Activated T-helper 1 cell treated with anti-CD3 and anti-CD28 coated beads, Interleukin-12 subunit alpha, Interleukin-12 subunit beta, Interleukin-2, Interleukin-4 antibody, amounts not matched to agents 30 ng/mL and 10 ng/mL and 1 ng/mL, durations not matched to agents 14 hours and 24 hours and 36 hours (primary cell): Measurements from ENCODE around the gene HIGD1C. TPM values are rescaled to one million over a fixed set of nuclear protein-coding genes. Genes with fewer than 3 reads are reported as not detected.
A peak's percentile ranks its signal among the peaks of the same experiment; 100 is the strongest.
"Not testable (repeated sequence)": the region's sequence is repeated elsewhere in the genome, so short reads cannot be mapped to it uniquely, and the experiment has no call there.

Experiments used
- DNase-seq: peaks from one replicate; pipeline ENCODE4 v3.0.0; 2021; ENCODE audit warnings: low spot score
- H3K27ac Mint-ChIP-seq: one replicate; pipeline ENCODE4 v1.8.0; 2021; ENCODE audit warnings: mild to moderate bottlenecking, mixed read lengths
- H3K27me3 Mint-ChIP-seq: one replicate; pipeline ENCODE4 v1.8.0; 2022; ENCODE audit warnings: mild to moderate bottlenecking, moderate library complexity, mixed read lengths; ENCODE audit not compliant: insufficient read depth
- H3K36me3 Mint-ChIP-seq: one replicate; pipeline ENCODE4 v1.8.0; 2021; ENCODE audit warnings: low read depth, mixed read lengths
- H3K4me1 Mint-ChIP-seq: one replicate; pipeline ENCODE4 v1.8.0; 2021; ENCODE audit warnings: low read depth, mixed read lengths
- H3K4me3 Mint-ChIP-seq: one replicate; pipeline ENCODE4 v1.8.0; 2021; ENCODE audit warnings: mild to moderate bottlenecking, moderate library complexity, mixed read lengths
- H3K9me3 Mint-ChIP-seq: one replicate; pipeline ENCODE4 v1.8.0; 2021; ENCODE audit warnings: mixed read lengths
- intact Hi-C: fragments of 100-400 bp; cut with micrococcal nuclease; formaldehyde crosslinking; loops from one replicate; pipeline ENCODE4 v1.15.1; 2024
- total RNA-seq: library from RNA; stranded (reverse); gene quantifications from 2 replicates; pipeline ENCODE4 v1.2.3, GENCODE V29; 2022

Gene HIGD1C
- total RNA-seq = not detected in 2 replicates

DNA sequence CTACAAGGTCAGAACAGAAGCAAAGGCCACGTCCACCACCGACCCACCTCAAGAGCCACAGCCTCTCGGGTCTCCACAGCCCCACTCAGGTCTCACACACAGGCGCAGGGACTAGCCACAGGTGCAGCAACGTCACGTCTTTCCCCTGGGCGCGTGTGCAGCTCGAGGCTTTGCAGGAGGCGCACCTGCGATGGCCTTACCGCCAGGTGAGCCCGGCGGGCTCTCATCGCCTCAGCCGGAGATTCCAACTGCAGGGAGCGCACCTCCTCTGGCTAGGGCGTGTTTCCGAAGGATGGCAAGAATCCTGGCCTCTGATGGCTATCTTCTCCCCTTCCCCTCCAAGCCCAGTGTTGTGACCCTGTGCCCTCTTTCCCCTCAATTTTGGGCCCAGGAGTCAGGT, at the start of gene HIGD1C:
HIGD1C (plus strand) TSS at position 35 of the 400 bp plus-strand sequence. CDS start 1,455 bp downstream, outside the sequence.
- H3K27me3 Mint-ChIP-seq = no peaks in the 10 kb centered on the region
- H3K9me3 Mint-ChIP-seq = no peaks in the 10 kb centered on the region
- no peak within 1 kb of the TSS for H3K4me3 Mint-ChIP-seq
- no peaks in the 10 kb centered on the region for H3K36me3 Mint-ChIP-seq
- DNase-seq = no peak
- intact Hi-C loops = no loop called here
- H3K27ac Mint-ChIP-seq = no peak within 1 kb of the TSS
- no peaks in the 10 kb centered on the region for H3K4me1 Mint-ChIP-seq

DNA sequence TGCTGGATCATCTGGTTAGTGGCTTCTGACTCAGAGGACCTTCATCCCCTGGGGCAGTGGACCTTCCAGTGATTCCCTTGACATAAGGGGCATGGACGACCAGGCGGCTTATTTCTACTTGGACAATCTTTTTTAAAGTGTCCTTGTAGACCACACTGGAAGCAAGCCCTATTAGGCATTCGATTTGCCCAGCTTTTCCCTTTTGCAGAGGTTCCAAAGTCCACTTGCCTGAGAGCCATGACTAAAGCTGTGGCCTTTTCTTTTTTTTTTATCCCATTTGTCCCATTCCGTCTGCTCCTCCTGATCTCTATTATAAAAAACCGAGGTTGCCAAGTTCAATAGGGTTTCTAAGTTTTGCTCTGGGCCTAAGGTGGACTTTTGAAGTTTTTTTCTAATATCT, 43.9 kb upstream of the HIGD1C start:
- H3K27me3 Mint-ChIP-seq, DNase-seq, intact Hi-C loops, H3K27ac Mint-ChIP-seq, H3K4me1 Mint-ChIP-seq, H3K4me3 Mint-ChIP-seq, H3K36me3 Mint-ChIP-seq: not testable (repeated sequence)
- H3K9me3 Mint-ChIP-seq = peaks cover 15% of the 10 kb centered on the region

DNA sequence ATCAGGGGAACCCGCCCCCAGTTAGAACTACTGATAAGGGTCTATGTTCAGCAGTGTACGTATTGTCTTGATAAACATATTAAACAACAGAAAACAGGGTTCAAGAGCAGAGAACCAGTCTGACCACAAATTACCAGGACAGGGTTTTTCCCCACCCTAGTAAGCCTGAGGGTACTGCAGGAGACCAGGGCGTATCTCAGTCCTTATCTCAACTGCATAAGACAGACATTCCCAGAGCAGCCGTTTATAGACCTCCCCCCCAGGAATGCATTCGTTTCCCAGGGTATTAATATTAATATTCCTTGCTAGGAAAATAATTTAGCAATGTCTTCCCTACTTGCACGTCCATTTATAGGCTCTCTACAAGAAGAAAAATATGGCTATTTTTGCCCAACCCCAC, 40.0 kb upstream of the HIGD1C start:
- H3K9me3 Mint-ChIP-seq = peaks cover 41% of the 10 kb centered on the region
- H3K4me1 Mint-ChIP-seq, H3K36me3 Mint-ChIP-seq, H3K27me3 Mint-ChIP-seq, intact Hi-C loops, H3K4me3 Mint-ChIP-seq, H3K27ac Mint-ChIP-seq, DNase-seq: not testable (repeated sequence)

DNA sequence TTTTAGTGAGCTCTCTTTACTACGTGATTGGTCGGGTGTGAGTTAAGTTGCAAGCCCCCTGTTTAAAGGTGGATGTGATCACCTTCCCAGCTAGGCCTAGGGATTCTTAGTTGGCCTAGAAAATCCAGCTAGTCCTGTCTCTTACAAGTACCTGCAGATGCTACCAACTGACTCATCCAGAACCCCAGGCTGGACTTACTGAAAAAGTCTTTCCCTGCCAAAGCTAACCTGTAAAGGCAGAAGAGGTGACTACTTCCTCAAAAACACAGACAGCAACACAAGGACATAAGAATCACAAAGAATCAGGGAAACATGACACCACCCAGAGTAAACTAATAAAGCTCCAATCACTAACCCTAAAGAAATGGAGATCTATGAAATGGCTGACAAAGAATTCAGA, 39.1 kb upstream of the HIGD1C start:
- no peaks in the 10 kb centered on the region for H3K4me1 Mint-ChIP-seq
- no peak for DNase-seq
- no peak overlapping the region for H3K4me3 Mint-ChIP-seq
- H3K27me3 Mint-ChIP-seq = peaks cover 3% of the 10 kb centered on the region
- intact Hi-C loops = no loop called here
- peaks cover 3% of the 10 kb centered on the region for H3K36me3 Mint-ChIP-seq
- no peak overlapping the region for H3K27ac Mint-ChIP-seq
- peaks cover 49% of the 10 kb centered on the region for H3K9me3 Mint-ChIP-seq

DNA sequence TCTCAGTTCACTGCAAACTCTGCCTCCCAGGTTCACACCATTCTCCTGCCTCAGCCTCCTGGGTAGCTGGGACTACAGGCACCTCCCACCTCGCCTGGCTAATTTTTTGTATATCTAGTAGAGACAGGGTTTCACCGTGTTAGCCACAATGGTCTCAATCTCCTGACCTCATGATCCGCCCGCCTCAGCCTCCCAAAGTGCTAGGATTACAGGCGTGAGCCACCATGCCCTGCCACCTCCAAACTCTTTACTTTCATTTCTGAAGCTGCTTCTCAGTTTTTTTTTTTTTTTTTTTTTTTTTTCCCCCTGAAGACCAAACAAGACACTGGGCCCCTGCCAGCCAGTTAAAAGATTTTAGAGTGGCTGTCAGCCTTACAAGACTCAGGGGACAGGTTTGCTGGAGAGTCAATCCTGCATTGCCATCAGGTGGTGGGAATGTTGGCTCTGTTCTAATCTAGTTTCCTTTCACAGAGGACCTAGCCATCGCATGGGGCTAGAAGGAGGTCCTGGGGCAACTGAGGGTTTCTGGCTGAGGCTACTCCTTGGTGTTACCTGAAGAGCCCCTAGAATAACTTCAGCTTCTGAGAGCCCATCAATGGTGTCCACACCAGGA, 37.4 kb upstream of the HIGD1C start:
- Mint-ChIP-seq H3K36me3 (peaks cover 3% of the 10 kb centered on the region), H3K27me3 (peaks cover 3% of the 10 kb centered on the region), H3K9me3 (peaks cover 51% of the 10 kb centered on the region), H3K4me1 (no peaks in the 10 kb centered on the region), H3K27ac (no peak overlapping the region), H3K4me3 (no peak overlapping the region)
- DNase-seq = no peak
- intact Hi-C loops = no loop called here

DNA sequence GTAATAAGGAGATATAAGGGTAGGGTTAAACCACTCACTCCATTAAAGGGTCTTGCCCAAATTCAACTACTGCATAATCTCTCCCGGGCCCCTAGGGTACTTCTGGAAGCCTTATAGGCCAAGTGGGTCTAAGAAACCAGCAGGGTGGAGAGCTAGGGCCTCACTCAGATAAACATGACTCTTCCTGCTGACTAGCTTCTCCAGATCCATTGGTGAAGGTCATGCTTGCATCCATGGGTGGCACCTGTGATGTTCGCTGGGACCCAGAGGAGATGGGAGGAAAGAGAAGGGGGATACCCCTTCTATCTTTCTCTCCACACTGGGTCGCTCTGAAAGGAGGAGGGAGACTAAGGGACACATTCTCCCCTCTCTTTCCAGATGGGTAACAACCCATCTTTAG, 36.1 kb upstream of the HIGD1C start:
- peaks cover 48% of the 10 kb centered on the region for H3K9me3 Mint-ChIP-seq
- H3K4me3 Mint-ChIP-seq = no peak overlapping the region
- peaks cover 3% of the 10 kb centered on the region for H3K36me3 Mint-ChIP-seq
- intact Hi-C loops = no loop called here
- no peak overlapping the region for H3K27ac Mint-ChIP-seq
- no peak for DNase-seq
- H3K4me1 Mint-ChIP-seq = no peaks in the 10 kb centered on the region
- peaks cover 3% of the 10 kb centered on the region for H3K27me3 Mint-ChIP-seq

DNA sequence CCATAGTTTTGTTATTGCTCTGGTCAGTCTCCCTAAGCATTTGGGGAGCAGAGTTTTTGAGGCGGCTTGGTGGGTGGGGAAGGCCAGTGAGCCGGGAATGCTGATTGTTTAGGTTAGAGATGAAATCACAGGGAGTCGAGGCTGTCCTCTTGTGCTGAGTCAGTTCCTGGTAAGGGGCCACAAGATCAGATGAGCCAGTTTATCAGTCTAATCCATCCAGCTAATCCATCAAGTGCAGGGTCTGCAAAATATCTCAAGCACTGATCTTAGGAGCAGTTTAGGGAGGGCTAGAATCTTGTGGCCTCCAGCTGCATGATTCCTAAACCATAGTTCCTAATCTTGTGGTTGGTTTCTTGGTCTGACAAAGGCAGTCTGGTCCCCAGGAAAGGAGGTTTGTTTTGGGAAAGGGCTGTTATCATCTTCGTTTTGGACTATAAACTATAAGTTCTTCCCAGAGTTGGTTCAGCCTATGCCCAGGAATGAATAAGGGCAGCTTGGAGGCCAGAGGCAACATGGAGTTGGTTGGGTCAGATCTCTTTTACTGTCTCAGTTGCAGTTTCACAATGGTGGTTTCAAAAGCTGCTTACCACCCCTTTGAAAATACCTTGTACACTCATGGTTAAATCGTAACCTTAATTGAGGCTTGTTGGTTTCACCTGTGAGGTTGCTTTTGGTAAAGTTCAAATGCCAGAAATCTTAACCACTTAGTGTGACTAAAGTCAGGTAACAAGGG, 33.6 kb upstream of the HIGD1C start:
- H3K4me1 Mint-ChIP-seq = peaks cover 10% of the 10 kb centered on the region
- no peak overlapping the region for H3K4me3 Mint-ChIP-seq
- intact Hi-C loops = no loop called here
- H3K27me3 Mint-ChIP-seq = no peaks in the 10 kb centered on the region
- no peak for DNase-seq
- peaks cover 3% of the 10 kb centered on the region for H3K36me3 Mint-ChIP-seq
- H3K27ac Mint-ChIP-seq = no peak overlapping the region
- H3K9me3 Mint-ChIP-seq = peaks cover 34% of the 10 kb centered on the region

DNA sequence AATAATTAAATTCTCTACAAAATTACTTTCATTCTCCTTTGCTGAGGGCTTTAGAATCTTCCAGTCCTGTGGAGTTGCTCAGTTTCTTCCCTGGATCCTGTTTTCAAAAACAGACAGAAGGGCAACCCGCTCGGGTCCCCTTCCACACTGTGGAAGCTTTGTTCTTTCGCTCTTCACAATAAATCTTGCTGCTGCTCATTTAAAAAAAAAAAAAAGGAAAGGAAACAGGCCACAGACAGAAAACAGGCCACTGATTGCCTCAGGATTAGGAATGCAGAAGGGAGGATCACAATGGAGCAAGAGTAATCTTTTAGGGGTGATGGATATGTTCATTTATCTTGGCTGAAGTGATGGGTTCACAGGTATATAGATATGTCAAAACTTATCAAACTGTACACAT, 29.5 kb upstream of the HIGD1C start:
- peaks cover 27% of the 10 kb centered on the region for H3K4me1 Mint-ChIP-seq
- no peak for DNase-seq
- H3K27me3 Mint-ChIP-seq = no peaks in the 10 kb centered on the region
- peaks cover 2% of the 10 kb centered on the region for H3K36me3 Mint-ChIP-seq
- intact Hi-C loops = loop anchor here (5.0 kb wide), 1 partner anchor 96 kb away; no protein-coding TSS in a partner anchor
- H3K27ac Mint-ChIP-seq = no peak overlapping the region
- no peak overlapping the region for H3K4me3 Mint-ChIP-seq
- H3K9me3 Mint-ChIP-seq = peaks cover 6% of the 10 kb centered on the region

DNA sequence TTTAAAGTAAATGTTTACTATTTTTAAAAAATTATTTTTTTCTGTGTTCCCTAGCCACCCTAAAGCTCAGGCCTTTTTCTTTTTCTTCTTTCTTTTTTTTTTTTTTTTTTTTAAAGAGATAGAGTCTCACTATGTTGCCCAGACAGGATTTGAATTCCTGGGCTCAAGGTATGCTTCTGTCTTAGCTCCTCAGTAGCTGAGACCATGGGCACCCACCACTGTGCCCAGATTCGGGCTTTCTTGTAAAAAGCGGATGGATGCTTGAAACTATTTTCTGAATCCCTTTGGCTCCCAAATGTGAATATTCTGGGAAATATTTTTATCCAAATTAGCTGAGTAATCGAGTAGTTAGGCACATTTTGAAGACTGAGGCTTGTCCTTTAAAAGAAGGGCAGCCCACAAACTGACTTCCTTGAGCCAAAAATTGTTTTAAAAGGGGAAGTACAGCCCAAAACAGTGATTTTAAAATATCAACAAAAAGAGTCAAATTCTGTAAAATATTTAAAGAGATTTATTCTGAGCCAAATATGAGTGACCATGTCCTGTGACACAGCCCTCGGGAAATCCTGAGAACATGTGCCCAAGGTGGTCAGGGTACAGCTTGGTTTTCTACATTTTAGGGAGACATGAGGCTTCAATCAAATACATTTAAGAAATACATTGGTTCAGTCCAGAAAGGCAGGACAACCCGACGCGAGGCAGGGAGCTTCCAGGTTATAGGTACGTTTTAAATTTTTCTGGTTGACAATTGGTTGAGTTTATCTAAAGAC, 28.8 kb upstream of the HIGD1C start:
- no peak for DNase-seq
- no peaks in the 10 kb centered on the region for H3K27me3 Mint-ChIP-seq
- peak overlapping the region; percentile 49 for H3K4me3 Mint-ChIP-seq
- peak overlapping the region; percentile 37 for H3K27ac Mint-ChIP-seq
- no peaks in the 10 kb centered on the region for H3K36me3 Mint-ChIP-seq
- H3K9me3 Mint-ChIP-seq = no peaks in the 10 kb centered on the region
- peaks cover 27% of the 10 kb centered on the region for H3K4me1 Mint-ChIP-seq
- intact Hi-C loops = loop anchor here (2.0 to 5.0 kb wide), 2 partner anchors 55 to 96 kb away; no protein-coding TSS in a partner anchor

DNA sequence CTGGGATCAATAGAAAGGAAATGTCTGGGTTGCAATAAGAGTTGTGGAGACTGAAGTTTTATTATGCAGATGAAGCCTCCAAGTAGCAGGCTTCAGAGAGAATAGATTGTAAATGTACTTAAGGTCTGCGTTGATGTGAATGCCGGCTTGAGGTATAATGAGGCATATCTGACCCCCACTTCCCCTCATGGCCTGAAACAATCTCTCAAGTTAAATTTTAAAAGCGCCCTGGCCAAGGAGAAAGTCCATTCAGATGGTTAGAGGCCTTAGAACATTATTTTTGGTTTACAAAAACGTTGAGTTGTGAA, 28.3 kb upstream of the HIGD1C start:
- peaks cover 27% of the 10 kb centered on the region for H3K4me1 Mint-ChIP-seq
- H3K9me3 Mint-ChIP-seq = no peaks in the 10 kb centered on the region
- DNase-seq = no peak
- intact Hi-C loops = loop anchor here (2.0 to 5.0 kb wide), 2 partner anchors 55 to 97 kb away; no protein-coding TSS in a partner anchor
- no peaks in the 10 kb centered on the region for H3K36me3 Mint-ChIP-seq
- H3K4me3 Mint-ChIP-seq = peak overlapping the region; percentile 49
- no peaks in the 10 kb centered on the region for H3K27me3 Mint-ChIP-seq
- peak overlapping the region; percentile 37 for H3K27ac Mint-ChIP-seq

DNA sequence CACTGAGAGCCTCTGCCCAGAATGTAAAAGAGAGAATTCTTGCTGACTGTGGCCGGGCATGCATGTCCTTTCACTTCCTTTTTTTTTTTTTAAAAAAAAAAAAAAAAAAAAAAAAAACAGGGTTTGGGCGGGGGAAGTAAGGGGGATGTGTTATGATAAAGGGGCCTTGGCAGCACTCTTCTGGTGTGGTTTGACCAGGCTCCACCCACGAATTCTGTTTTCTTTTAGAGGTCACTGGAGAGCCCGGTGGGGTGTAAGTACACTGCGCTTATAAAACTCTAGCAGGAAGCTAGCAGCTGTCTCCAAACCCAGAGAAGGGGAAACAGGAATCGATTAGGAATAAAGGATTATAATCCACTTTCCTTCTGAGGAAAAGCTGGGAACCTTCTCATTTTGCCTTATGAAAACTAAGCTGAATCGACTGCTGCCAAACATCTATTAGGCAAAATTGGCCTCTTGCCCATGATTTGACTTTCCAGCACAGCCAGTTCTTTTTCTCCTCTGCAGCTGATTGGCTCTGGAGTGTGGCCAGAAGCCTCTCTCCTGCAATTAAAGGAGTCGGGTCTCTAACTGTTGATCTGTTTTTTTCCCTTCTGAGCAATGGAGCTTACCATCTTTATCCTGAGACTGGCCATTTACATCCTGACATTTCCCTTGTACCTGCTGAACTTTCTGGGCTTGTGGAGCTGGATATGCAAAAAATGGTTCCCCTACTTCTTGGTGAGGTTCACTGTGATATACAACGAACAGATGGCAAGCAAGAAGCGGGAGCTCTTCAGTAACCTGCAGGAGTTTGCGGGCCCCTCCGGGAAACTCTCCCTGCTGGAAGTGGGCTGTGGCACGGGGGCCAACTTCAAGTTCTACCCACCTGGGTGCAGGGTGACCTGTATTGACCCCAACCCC, 27.7 kb upstream of the HIGD1C start:
- Mint-ChIP-seq H3K4me3 (peak overlapping the region; percentile 70), H3K27me3 (no peaks in the 10 kb centered on the region), H3K9me3 (no peaks in the 10 kb centered on the region), H3K27ac (peak overlapping the region; percentile 64), H3K4me1 (peaks cover 27% of the 10 kb centered on the region), H3K36me3 (no peaks in the 10 kb centered on the region)
- intact Hi-C loops = loop anchor here (2.0 to 5.0 kb wide), 2 partner anchors 54 to 97 kb away; no protein-coding TSS in a partner anchor
- peak; percentile 3 for DNase-seq

DNA sequence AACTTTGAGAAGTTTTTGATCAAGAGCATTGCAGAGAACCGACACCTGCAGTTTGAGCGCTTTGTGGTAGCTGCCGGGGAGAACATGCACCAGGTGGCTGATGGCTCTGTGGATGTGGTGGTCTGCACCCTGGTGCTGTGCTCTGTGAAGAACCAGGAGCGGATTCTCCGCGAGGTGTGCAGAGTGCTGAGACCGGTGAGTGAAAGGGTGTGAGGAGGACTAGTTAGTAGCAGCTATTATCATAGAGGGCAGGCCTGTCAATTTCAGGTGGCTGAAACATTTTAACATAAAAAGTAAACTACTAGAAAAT, 27.0 kb upstream of the HIGD1C start:
- intact Hi-C loops = loop anchor here (2.0 kb wide), 1 partner anchor 54 kb away; no protein-coding TSS in a partner anchor
- Mint-ChIP-seq H3K4me3 (peak overlapping the region; percentile 70), H3K27me3 (no peaks in the 10 kb centered on the region), H3K27ac (no peak overlapping the region), H3K9me3 (no peaks in the 10 kb centered on the region), H3K4me1 (peaks cover 27% of the 10 kb centered on the region), H3K36me3 (no peaks in the 10 kb centered on the region)
- no peak for DNase-seq
